Upper lobe of left lung (tissue), 4 donors: ENCODE measurements around the gene PDLIM7.
A peak's percentile ranks its signal among the peaks of the same experiment; 100 is the strongest.

Source experiments
- CTCF ChIP-seq, 6 experiments: fragments of 450-650 bp in 4 of 6; fragments of 200-600 bp in 2 of 6; sonication (generic) in 2 of 6; IDR thresholded peaks; one replicate each; pipeline ENCODE4 v1.5.1; 2016 to 2019; ENCODE audit warnings: antibody characterized with exemption in 6 of 6
- EP300 ChIP-seq, 4 donors: sonication (generic); formaldehyde crosslinking; IDR thresholded peaks; one replicate each; pipeline ENCODE4 v1.5.1; 2017; ENCODE audit warnings: antibody characterized with exemption in 4 of 4, control low read depth in 2 of 4
- POLR2A ChIP-seq, 4 donors: fragments of 450-650 bp; IDR thresholded peaks; one replicate each; pipeline ENCODE4 v1.5.1; 2016 to 2017; ENCODE audit warnings: antibody characterized with exemption in 4 of 4, mild to moderate bottlenecking in 2 of 4
- POLR2AphosphoS5 ChIP-seq, 2 donors: sonication (generic); formaldehyde crosslinking; IDR thresholded peaks; one replicate each; pipeline ENCODE4 v1.5.1; 2017; ENCODE audit warnings: antibody characterized with exemption in 2 of 2

GRCh38 chr5:177494346-177495195 lies 2.8 kb downstream of the PDLIM7 start:
- TF ChIP-seq CTCF (IDR thresholded peaks at IDR 0.05), result peak in 1 of 6 experiments; percentile 8
- TF ChIP-seq POLR2A (IDR thresholded peaks at IDR 0.05), result no peak
- peak in 1 of 2 donors; percentile 21 for TF ChIP-seq POLR2AphosphoS5 (IDR thresholded peaks at IDR 0.05)
- no peak for TF ChIP-seq EP300 (IDR thresholded peaks at IDR 0.05)
